Measurements from ENCODE around the gene SLC1A7. TPM values are rescaled to one million over a fixed set of nuclear protein-coding genes. Genes with fewer than 3 reads are reported as not detected.

SLC1A7 gene
- total and polyA plus RNA-seq, 2 experiments from 2014 or later = not detected

DNA sequence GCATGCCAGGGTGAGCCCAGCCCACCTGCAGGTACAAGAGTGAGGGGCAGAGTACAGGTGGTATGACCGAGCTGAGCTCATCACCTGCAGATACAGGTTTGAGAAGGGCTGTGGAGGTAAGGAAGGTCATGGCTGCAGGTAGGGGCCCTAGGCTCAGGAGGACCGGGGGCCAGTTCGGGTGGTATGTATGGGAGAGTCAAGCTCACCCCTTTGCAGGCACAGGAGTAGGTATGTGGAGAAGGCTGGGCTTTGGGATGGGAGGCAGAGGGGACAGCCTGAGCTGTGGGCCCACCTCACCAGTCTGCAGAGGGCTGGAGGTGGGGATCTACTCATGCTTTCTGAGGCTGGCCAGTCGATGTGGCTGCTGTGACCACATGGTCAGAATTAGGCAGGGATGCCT is 63.2 kb downstream of the SLC1A7 start:
- Histone ChIP-seq H3K4me1 (ENCODE audit: insufficient read depth) (no peaks in the 10 kb centered on the region), H3K4me3 (no peak overlapping the region), H4K20me1 (replicated peaks; ENCODE audit: insufficient read depth) (no peaks in the 10 kb centered on the region), H3K27me3 (ENCODE audit: insufficient read depth) (no peaks in the 10 kb centered on the region), H3K27ac (ENCODE audit: low read depth) (no peak overlapping the region), H3K4me2 (no peak overlapping the region), H3K79me2 (replicated peaks; ENCODE audit: insufficient read depth) (no peaks in the 10 kb centered on the region), H3F3A (replicated peaks; ENCODE audit: low read depth) (no peaks in the 10 kb centered on the region), H2AFZ (no peak overlapping the region), H3K36me3 (ENCODE audit: insufficient read depth) (no peaks in the 10 kb centered on the region), H3K9me2 (ENCODE audit: insufficient read depth) (no peaks in the 10 kb centered on the region)
- no peak for ATAC-seq
- H3K27ac Mint-ChIP-seq = no peak overlapping the region
- no peak for DNase-seq (ENCODE audit: low spot score)
- H3K36me3 Mint-ChIP-seq (ENCODE audit: low read depth) = no peaks in the 10 kb centered on the region
- H3K4me1 Mint-ChIP-seq = peaks cover 19% of the 10 kb centered on the region
- TF ChIP-seq JUNB (IDR thresholded peaks at IDR 0.05; ENCODE audit: unreplicated experiment) = no peak
- TF ChIP-seq NANOG (IDR thresholded peaks at IDR 0.05; ENCODE audit: borderline replicate concordance) = no peak
- no peak for TF ChIP-seq POLR2AphosphoS5 (IDR thresholded peaks at IDR 0.05; ENCODE audit: low read depth)
- no peak for TF ChIP-seq EZH2phosphoT487 (IDR thresholded peaks at IDR 0.05; ENCODE audit: unreplicated experiment)
- TF ChIP-seq, protein P1, sequence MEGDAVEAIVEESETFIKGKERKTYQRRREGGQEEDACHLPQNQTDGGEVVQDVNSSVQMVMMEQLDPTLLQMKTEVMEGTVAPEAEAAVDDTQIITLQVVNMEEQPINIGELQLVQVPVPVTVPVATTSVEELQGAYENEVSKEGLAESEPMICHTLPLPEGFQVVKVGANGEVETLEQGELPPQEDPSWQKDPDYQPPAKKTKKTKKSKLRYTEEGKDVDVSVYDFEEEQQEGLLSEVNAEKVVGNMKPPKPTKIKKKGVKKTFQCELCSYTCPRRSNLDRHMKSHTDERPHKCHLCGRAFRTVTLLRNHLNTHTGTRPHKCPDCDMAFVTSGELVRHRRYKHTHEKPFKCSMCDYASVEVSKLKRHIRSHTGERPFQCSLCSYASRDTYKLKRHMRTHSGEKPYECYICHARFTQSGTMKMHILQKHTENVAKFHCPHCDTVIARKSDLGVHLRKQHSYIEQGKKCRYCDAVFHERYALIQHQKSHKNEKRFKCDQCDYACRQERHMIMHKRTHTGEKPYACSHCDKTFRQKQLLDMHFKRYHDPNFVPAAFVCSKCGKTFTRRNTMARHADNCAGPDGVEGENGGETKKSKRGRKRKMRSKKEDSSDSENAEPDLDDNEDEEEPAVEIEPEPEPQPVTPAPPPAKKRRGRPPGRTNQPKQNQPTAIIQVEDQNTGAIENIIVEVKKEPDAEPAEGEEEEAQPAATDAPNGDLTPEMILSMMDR (conservative IDR thresholded peaks at IDR 0.05; ENCODE audit: low read depth in 2 of 2) = no peak
- TF ChIP-seq, protein P2, sequence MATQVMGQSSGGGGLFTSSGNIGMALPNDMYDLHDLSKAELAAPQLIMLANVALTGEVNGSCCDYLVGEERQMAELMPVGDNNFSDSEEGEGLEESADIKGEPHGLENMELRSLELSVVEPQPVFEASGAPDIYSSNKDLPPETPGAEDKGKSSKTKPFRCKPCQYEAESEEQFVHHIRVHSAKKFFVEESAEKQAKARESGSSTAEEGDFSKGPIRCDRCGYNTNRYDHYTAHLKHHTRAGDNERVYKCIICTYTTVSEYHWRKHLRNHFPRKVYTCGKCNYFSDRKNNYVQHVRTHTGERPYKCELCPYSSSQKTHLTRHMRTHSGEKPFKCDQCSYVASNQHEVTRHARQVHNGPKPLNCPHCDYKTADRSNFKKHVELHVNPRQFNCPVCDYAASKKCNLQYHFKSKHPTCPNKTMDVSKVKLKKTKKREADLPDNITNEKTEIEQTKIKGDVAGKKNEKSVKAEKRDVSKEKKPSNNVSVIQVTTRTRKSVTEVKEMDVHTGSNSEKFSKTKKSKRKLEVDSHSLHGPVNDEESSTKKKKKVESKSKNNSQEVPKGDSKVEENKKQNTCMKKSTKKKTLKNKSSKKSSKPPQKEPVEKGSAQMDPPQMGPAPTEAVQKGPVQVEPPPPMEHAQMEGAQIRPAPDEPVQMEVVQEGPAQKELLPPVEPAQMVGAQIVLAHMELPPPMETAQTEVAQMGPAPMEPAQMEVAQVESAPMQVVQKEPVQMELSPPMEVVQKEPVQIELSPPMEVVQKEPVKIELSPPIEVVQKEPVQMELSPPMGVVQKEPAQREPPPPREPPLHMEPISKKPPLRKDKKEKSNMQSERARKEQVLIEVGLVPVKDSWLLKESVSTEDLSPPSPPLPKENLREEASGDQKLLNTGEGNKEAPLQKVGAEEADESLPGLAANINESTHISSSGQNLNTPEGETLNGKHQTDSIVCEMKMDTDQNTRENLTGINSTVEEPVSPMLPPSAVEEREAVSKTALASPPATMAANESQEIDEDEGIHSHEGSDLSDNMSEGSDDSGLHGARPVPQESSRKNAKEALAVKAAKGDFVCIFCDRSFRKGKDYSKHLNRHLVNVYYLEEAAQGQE (IDR thresholded peaks at IDR 0.05; ENCODE audit: unreplicated experiment) = no peak
- TF ChIP-seq CREB1 (CRISPR knock-in tag; IDR thresholded peaks at IDR 0.05; ENCODE audit: low read depth) = no peak
- no peaks in the 10 kb centered on the region; the same call in 2 of the 3 replicates for H3K9me3 Mint-ChIP-seq
- H3K4me3 Mint-ChIP-seq = no peak overlapping the region
- peaks cover 23% of the 10 kb centered on the region for H3K27me3 Mint-ChIP-seq (ENCODE audit: insufficient read depth, low read depth, poor library complexity)

DNA sequence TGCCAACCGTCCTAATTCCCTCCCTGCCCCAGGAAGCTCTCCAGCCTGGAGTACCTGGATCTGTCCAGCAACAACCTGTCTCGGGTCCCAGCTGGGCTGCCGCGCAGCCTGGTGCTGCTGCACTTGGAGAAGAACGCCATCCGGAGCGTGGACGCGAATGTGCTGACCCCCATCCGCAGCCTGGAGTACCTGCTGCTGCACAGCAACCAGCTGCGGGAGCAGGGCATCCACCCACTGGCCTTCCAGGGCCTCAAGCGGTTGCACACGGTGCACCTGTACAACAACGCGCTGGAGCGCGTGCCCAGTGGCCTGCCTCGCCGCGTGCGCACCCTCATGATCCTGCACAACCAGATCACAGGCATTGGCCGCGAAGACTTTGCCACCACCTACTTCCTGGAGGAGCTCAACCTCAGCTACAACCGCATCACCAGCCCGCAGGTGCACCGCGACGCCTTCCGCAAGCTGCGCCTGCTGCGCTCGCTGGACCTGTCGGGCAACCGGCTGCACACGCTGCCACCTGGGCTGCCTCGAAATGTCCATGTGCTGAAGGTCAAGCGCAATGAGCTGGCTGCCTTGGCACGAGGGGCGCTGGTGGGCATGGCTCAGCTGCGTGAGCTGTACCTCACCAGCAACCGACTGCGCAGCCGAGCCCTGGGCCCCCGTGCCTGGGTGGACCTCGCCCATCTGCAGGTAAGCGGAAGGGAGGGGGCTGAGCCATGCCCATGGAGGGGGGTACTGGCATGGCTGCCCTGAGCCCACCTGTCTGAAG is 63.9 kb downstream of the SLC1A7 start:
- H3K27ac ChIP-seq (ENCODE audit: low read depth) = no peak overlapping the region
- H3F3A ChIP-seq (replicated peaks; ENCODE audit: low read depth) = no peaks in the 10 kb centered on the region
- H3K4me1 Mint-ChIP-seq = peaks cover 19% of the 10 kb centered on the region
- no peaks in the 10 kb centered on the region for H3K79me2 ChIP-seq (replicated peaks; ENCODE audit: insufficient read depth)
- DNase-seq (ENCODE audit: low spot score) = no peak
- H4K20me1 ChIP-seq (replicated peaks; ENCODE audit: insufficient read depth) = no peaks in the 10 kb centered on the region
- H3K9me3 Mint-ChIP-seq = no peaks in the 10 kb centered on the region; the same call in 2 of the 3 replicates
- no peaks in the 10 kb centered on the region for H3K9me2 ChIP-seq (ENCODE audit: insufficient read depth)
- ATAC-seq = no peak
- no peaks in the 10 kb centered on the region for H3K4me1 ChIP-seq (ENCODE audit: insufficient read depth)
- no peak overlapping the region for H2AFZ ChIP-seq
- no peak overlapping the region for H3K27ac Mint-ChIP-seq
- H3K4me2 ChIP-seq = no peak overlapping the region
- no peaks in the 10 kb centered on the region for H3K27me3 ChIP-seq (ENCODE audit: insufficient read depth)
- H3K36me3 Mint-ChIP-seq (ENCODE audit: low read depth) = no peaks in the 10 kb centered on the region
- peaks cover 20% of the 10 kb centered on the region for H3K27me3 Mint-ChIP-seq (ENCODE audit: insufficient read depth, low read depth, poor library complexity)
- H3K36me3 ChIP-seq (ENCODE audit: insufficient read depth) = no peaks in the 10 kb centered on the region
- no peak overlapping the region for H3K4me3 Mint-ChIP-seq
- H3K4me3 ChIP-seq = no peak overlapping the region
- TF ChIP-seq, protein P1 (conservative IDR thresholded peaks at IDR 0.05; ENCODE audit: low read depth in 2 of 2) = no peak
- no peak for TF ChIP-seq NANOG (IDR thresholded peaks at IDR 0.05; ENCODE audit: borderline replicate concordance)
- TF ChIP-seq POLR2AphosphoS5 (IDR thresholded peaks at IDR 0.05; ENCODE audit: low read depth) = no peak
- TF ChIP-seq, protein P2 (IDR thresholded peaks at IDR 0.05; ENCODE audit: unreplicated experiment) = no peak
- no peak for TF ChIP-seq EZH2phosphoT487 (IDR thresholded peaks at IDR 0.05; ENCODE audit: unreplicated experiment)
- no peak for TF ChIP-seq JUNB (IDR thresholded peaks at IDR 0.05; ENCODE audit: unreplicated experiment)
- TF ChIP-seq EZH2 (IDR thresholded peaks at IDR 0.05; ENCODE audit: low read depth, unreplicated experiment) = no peak
